ENCODE measurements around the gene CLIP4. TPM values are rescaled to one million over a fixed set of nuclear protein-coding genes. Genes with fewer than 3 reads are reported as not detected.

Gene CLIP4
- total and polyA plus RNA-seq, 2 of the 4 experiments (the other 2 are of a cell fraction): 29.7 to 66.3 TPM

DNA sequence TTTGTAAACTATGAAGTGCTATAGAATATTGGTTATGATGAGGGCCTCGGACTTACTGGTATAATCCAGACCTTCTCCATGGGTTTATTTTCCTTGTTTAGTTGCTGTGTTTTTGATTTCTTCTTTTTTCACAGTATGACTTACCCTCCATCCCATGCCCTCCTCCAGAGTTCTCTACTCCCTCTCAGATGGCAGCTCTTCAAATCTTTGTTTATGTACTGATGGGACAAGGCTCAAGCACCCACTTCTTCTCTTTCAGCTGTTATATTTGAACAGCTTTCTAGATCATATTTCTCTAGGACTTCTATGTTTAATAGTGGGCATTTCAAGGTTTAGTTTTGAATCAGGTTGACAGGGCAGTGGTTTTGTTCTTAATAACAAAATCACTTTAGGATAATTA lies 43.9 kb downstream of the CLIP4 start:
- no peak overlapping the region for H3K27ac ChIP-seq (ENCODE audit: insufficient read depth, low read length)
- H4K5ac ChIP-seq (ENCODE audit: low read depth, low read length): no peak overlapping the region
- BruUV-seq (replicated peaks): no TSS peak
- H4K91ac ChIP-seq (ENCODE audit: insufficient read depth, low read depth, low read length): no peak overlapping the region
- intact Hi-C loops (cut with micrococcal nuclease) (no loop called here), in situ Hi-C loops (cut with MboI; ENCODE audit: low sequenced_read_pairs) (no loop called here), dilution Hi-C loops (cut with HindIII; ENCODE audit: low sequenced_read_pairs, unreplicated experiment) (no loop called here)
- no peaks in the 10 kb centered on the region for H3K9me3 ChIP-seq (ENCODE audit: control insufficient read depth, insufficient read depth, low read length)
- no peak overlapping the region for H3K4me3 ChIP-seq (ENCODE audit: insufficient read depth, low read depth, low read length)
- H2BK5ac ChIP-seq (ENCODE audit: low read depth, low read length, poor library complexity, severe bottlenecking): no peak overlapping the region
- no peaks in the 10 kb centered on the region for H3K27me3 ChIP-seq (ENCODE audit: control insufficient read depth, insufficient read depth, low read length)
- no peak overlapping the region for H2AK5ac ChIP-seq (ENCODE audit: low read depth, low read length)
- H3K23ac ChIP-seq (ENCODE audit: low read depth, low read length): no peak overlapping the region
- ATAC-seq (ENCODE audit: low read depth): no peak; the same call in 1 of the 2 replicates
- H3K36me3 ChIP-seq (ENCODE audit: control insufficient read depth, insufficient read depth, low read length): peaks cover 34% of the 10 kb centered on the region
- H3K56ac ChIP-seq (ENCODE audit: extremely low read depth, insufficient read depth, low read length): no peak overlapping the region
- no CpG with 5 or more reads among the region's 1 CpG for WGBS, 2 experiments (ENCODE audit: extremely low coverage in 2 of 2, insufficient read length in 1 of 2)
- no peaks in the 10 kb centered on the region for H3K9me1 ChIP-seq (ENCODE audit: insufficient read depth, low read length)
- no peak overlapping the region for H3K9ac ChIP-seq (ENCODE audit: low read depth, low read length)
- no peak for DNase-seq
- no peak overlapping the region for H3K4ac ChIP-seq (ENCODE audit: low read depth, low read length)
- no peak overlapping the region for H2AK9ac ChIP-seq (replicated peaks; ENCODE audit: low read depth, low read length, poor library complexity)
- no peaks in the 10 kb centered on the region for H4K20me1 ChIP-seq (ENCODE audit: insufficient read depth, low read length)
- no peak overlapping the region for H2BK15ac ChIP-seq (ENCODE audit: low read depth, low read length)
- peaks cover 0 to 2% of the 10 kb centered on the region in 2 experiments; a peak in 1 of 4 replicates for H3K79me1 ChIP-seq (ENCODE audit: low read depth in 1 of 2, low read length in 2 of 2)
- TF ChIP-seq, protein P1, sequence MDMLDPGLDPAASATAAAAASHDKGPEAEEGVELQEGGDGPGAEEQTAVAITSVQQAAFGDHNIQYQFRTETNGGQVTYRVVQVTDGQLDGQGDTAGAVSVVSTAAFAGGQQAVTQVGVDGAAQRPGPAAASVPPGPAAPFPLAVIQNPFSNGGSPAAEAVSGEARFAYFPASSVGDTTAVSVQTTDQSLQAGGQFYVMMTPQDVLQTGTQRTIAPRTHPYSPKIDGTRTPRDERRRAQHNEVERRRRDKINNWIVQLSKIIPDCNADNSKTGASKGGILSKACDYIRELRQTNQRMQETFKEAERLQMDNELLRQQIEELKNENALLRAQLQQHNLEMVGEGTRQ (IDR thresholded peaks at IDR 0.05; ENCODE audit: low read depth, low read length): no peak
- no peak for TF ChIP-seq CEBPB (IDR thresholded peaks at IDR 0.05; ENCODE audit: low read depth, low read length)
- TF ChIP-seq CHD1 (IDR thresholded peaks at IDR 0.05; ENCODE audit: low read depth, low read length): no peak
- TF ChIP-seq MAZ (IDR thresholded peaks at IDR 0.05; ENCODE audit: borderline replicate concordance, low read depth, low read length): no peak
- TF ChIP-seq BHLHE40 (IDR thresholded peaks at IDR 0.05; ENCODE audit: low read depth, low read length): no peak
- no peak for TF ChIP-seq POLR2A (IDR thresholded peaks at IDR 0.05; ENCODE audit: low read depth, low read length)
- no peak for TF ChIP-seq RFX5 (IDR thresholded peaks at IDR 0.05; ENCODE audit: low read depth, low read length)
- TF ChIP-seq MXI1 (IDR thresholded peaks at IDR 0.05; ENCODE audit: borderline replicate concordance, low read depth, low read length): no peak
- no peak for TF ChIP-seq RAD21 (IDR thresholded peaks at IDR 0.05; ENCODE audit: low read length)
- TF ChIP-seq MAFK (IDR thresholded peaks at IDR 0.05; ENCODE audit: low read depth, low read length): no peak
- no peak overlapping the region for H3K18ac ChIP-seq (ENCODE audit: low read depth, low read length)
- no peak overlapping the region for H2BK20ac ChIP-seq (ENCODE audit: low read depth, low read length)
- no peak overlapping the region for H4K8ac ChIP-seq (ENCODE audit: low read depth in 2 of 2, low read length in 2 of 2)
- ChIA-PET POLR2A (ENCODE audit: unreplicated experiment) (no interaction called here), CTCF (no interaction called here)
- H2BK120ac ChIP-seq (ENCODE audit: low read depth, low read length): no peak overlapping the region
- no peak overlapping the region for H2AFZ ChIP-seq (replicated peaks; ENCODE audit: low read length, poor library complexity)
- no peak overlapping the region for H3K14ac ChIP-seq (replicated peaks; ENCODE audit: low read depth, low read length)
- H3K4me2 ChIP-seq (ENCODE audit: low read depth, low read length): no peak overlapping the region
- H3K4me1 ChIP-seq (ENCODE audit: control insufficient read depth, insufficient read depth, low read length): 0 out of 2 replicates have a peak, but pooled peaks cover 2% of the 10 kb centered on the region
